SK-N-MC (cell line): Measurements from ENCODE around the gene PAX6.

Experiments used
- EZH2 ChIP-seq: fragments of 200-600 bp; sonication (generic); IDR thresholded peaks from one replicate; pipeline ENCODE4 v1.6.1; 2017; ENCODE audit warnings: antibody characterized with exemption
- FOXP2 ChIP-seq: optimal IDR thresholded peaks from 2 replicates; pipeline ENCODE3; 2011; ENCODE audit warnings: mild to moderate bottlenecking, moderate library complexity; ENCODE audit not compliant: insufficient read depth; ENCODE audit errors: extremely low read length, control extremely low read depth
- POLR2AphosphoS5 ChIP-seq: IDR thresholded peaks from 2 replicates; pipeline ENCODE4 v1.6.1; 2012; ENCODE audit warnings: mild to moderate bottlenecking, low read depth, low read length, borderline replicate concordance

GRCh38 chr11:31828217-31828616 lies 17.1 kb upstream of the PAX6 start:
- TF ChIP-seq EZH2 (no peak), POLR2AphosphoS5 (no peak), FOXP2 (no peak)
